GM23338 (cell line): Measurements from ENCODE around the gene LRMDA. TPM values are rescaled to one million over a fixed set of nuclear protein-coding genes. Genes with fewer than 3 reads are reported as not detected.

ENCODE experiments used
- ATAC-seq: fragments of 200-7000 bp; cut with Tn5 transposase; 3 replicates; pipeline ENCODE4 v1.9.1; 2020
- DNase-seq: peaks from one replicate; pipeline ENCODE4 v3.0.0-alpha.2; 2015; ENCODE audit warnings: low spot score
- H2AFZ ChIP-seq: fragments of 200-600 bp; sonication (generic); 2 replicates; pipeline ENCODE4 v1.8.0; 2016; ENCODE audit warnings: antibody characterized with exemption, mild to moderate bottlenecking, moderate library complexity
- H3F3A ChIP-seq: fragments of 200-600 bp; sonication (generic); replicated peaks from 2 replicates; pipeline ENCODE4 v1.8.0; 2017; ENCODE audit warnings: antibody characterized with exemption, mixed run types, low read depth
- H3K27ac ChIP-seq: fragments of 200-600 bp; sonication (generic); 2 replicates; pipeline ENCODE4 v1.6.1; 2016; ENCODE audit warnings: low read depth
- H3K27me3 ChIP-seq: fragments of 200-600 bp; sonication (generic); 2 replicates; pipeline ENCODE4 v1.8.0; 2016; ENCODE audit warnings: mild to moderate bottlenecking, mixed run types, moderate library complexity; ENCODE audit not compliant: insufficient read depth
- H3K36me3 ChIP-seq: fragments of 200-600 bp; sonication (generic); 2 replicates; pipeline ENCODE4 v1.8.0; 2016; ENCODE audit warnings: mild to moderate bottlenecking; ENCODE audit not compliant: insufficient read depth
- H3K4me1 ChIP-seq: fragments of 200-600 bp; sonication (generic); 2 replicates; pipeline ENCODE4 v1.8.0; 2016; ENCODE audit warnings: mild to moderate bottlenecking, moderate library complexity; ENCODE audit not compliant: insufficient read depth
- H3K4me2 ChIP-seq: fragments of 200-600 bp; sonication (generic); 2 replicates; pipeline ENCODE4 v1.7.1; 2017; ENCODE audit warnings: mixed run types
- H3K4me3 ChIP-seq: fragments of 200-600 bp; sonication (generic); 2 replicates; pipeline ENCODE4 v1.6.1; 2016; ENCODE audit warnings: mixed run types
- H3K79me2 ChIP-seq: fragments of 200-600 bp; sonication (generic); replicated peaks from 2 replicates; pipeline ENCODE4 v1.8.0; 2017; ENCODE audit warnings: mild to moderate bottlenecking; ENCODE audit not compliant: insufficient read depth
- H3K9me2 ChIP-seq: fragments of 200-600 bp; sonication (generic); 2 replicates; pipeline ENCODE4 v1.8.0; 2017; ENCODE audit not compliant: insufficient read depth
- H4K20me1 ChIP-seq: fragments of 200-600 bp; sonication (generic); replicated peaks from 2 replicates; pipeline ENCODE4 v1.8.0; 2017; ENCODE audit warnings: mild to moderate bottlenecking; ENCODE audit not compliant: insufficient read depth
- H3K27ac Mint-ChIP-seq: 2 replicates; pipeline ENCODE4 v1.8.0; 2020; ENCODE audit warnings: inconsistent platforms, mild to moderate bottlenecking, moderate library complexity, mixed read lengths
- H3K27me3 Mint-ChIP-seq: 3 replicates; pipeline ENCODE4 v1.8.0; 2022; ENCODE audit warnings: low read depth, mild to moderate bottlenecking, moderate library complexity, mixed read lengths, inconsistent platforms; ENCODE audit not compliant: insufficient read depth, poor library complexity
- H3K36me3 Mint-ChIP-seq: 3 replicates; pipeline ENCODE4 v1.8.0; 2021; ENCODE audit warnings: low read depth, mild to moderate bottlenecking, inconsistent platforms, moderate library complexity, mixed read lengths
- H3K4me1 Mint-ChIP-seq: 3 replicates; pipeline ENCODE4 v1.8.0; 2020; ENCODE audit warnings: mild to moderate bottlenecking, inconsistent platforms, mixed read lengths
- H3K4me3 Mint-ChIP-seq: 3 replicates; pipeline ENCODE4 v1.8.0; 2021; ENCODE audit warnings: moderate library complexity, mild to moderate bottlenecking, inconsistent platforms, mixed read lengths
- H3K9me3 Mint-ChIP-seq: 3 replicates; pipeline ENCODE4 v1.8.0; 2020; ENCODE audit warnings: moderate library complexity, mild to moderate bottlenecking, inconsistent platforms, mixed read lengths
- CREB1 ChIP-seq: fragments of 250-450 bp; sonication (Bioruptor Pico); IDR thresholded peaks from 2 replicates; pipeline ENCODE4 v1.5.0; 2020; ENCODE audit warnings: low read depth, mild to moderate bottlenecking, moderate library complexity
- EZH2 ChIP-seq: fragments of 200-600 bp; sonication (generic); IDR thresholded peaks from one replicate; pipeline ENCODE4 v1.8.0; 2017; ENCODE audit warnings: antibody characterized with exemption, mild to moderate bottlenecking, low read depth; ENCODE audit not compliant: unreplicated experiment
- EZH2phosphoT487 ChIP-seq: fragments of 200-600 bp; sonication (generic); IDR thresholded peaks from one replicate; pipeline ENCODE4 v1.8.1; 2018; ENCODE audit warnings: antibody characterized with exemption; ENCODE audit not compliant: unreplicated experiment
- JUNB ChIP-seq: IDR thresholded peaks from one replicate; pipeline ENCODE4 v1.6.1; 2016; ENCODE audit warnings: antibody characterized with exemption; ENCODE audit not compliant: unreplicated experiment
- POLR2AphosphoS5 ChIP-seq: IDR thresholded peaks from 2 replicates; pipeline ENCODE4 v1.6.1; 2016; ENCODE audit warnings: antibody characterized with exemption, low read depth
- STAT1 ChIP-seq: IDR thresholded peaks from one replicate; pipeline ENCODE4 v1.6.1; 2016; ENCODE audit warnings: antibody characterized with exemption; ENCODE audit not compliant: unreplicated experiment
- ZNF331 ChIP-seq: fragments of 250-450 bp; sonication (Bioruptor Pico); IDR thresholded peaks from 2 replicates; pipeline ENCODE4 v1.5.0; 2020; ENCODE audit warnings: low read depth, mild to moderate bottlenecking, moderate library complexity
- polyA plus RNA-seq: library from polyadenylated mRNA; unstranded; fragments of >200 nt; fragmentation: Nextera tagmentation; extraction: Ambion mirVana; gene quantifications from 2 replicates; pipeline ENCODE4 v1.2.1, GENCODE V29; 2016
- total RNA-seq: library from RNA; depleted of rRNA; stranded (reverse); fragments of >200 nt; shearing (Covaris generic); gene quantifications from 2 replicates; pipeline ENCODE4 v1.2.3, GENCODE V29; 2014
- TF ChIP-seq, protein P1 (sequence below), 2 experiments: fragments of 200-600 bp in 1 of 2; sonication (generic) in 1 of 2; conservative IDR thresholded peaks; 2 replicates each; pipeline versions ENCODE4 v1.5.1 to v1.6.1; 2016 to 2017; ENCODE audit warnings: antibody characterized with exemption in 2 of 2, low read depth in 2 of 2, mild to moderate bottlenecking in 2 of 2, moderate library complexity in 1 of 2
- TF ChIP-seq, protein P2 (sequence below): IDR thresholded peaks from 2 replicates; pipeline ENCODE4 v1.6.1; 2016; ENCODE audit warnings: antibody characterized with exemption

The LRMDA gene
- total and polyA plus RNA-seq, 2 experiments from 2014 or later, result 0.90 to 1.8 TPM

DNA sequence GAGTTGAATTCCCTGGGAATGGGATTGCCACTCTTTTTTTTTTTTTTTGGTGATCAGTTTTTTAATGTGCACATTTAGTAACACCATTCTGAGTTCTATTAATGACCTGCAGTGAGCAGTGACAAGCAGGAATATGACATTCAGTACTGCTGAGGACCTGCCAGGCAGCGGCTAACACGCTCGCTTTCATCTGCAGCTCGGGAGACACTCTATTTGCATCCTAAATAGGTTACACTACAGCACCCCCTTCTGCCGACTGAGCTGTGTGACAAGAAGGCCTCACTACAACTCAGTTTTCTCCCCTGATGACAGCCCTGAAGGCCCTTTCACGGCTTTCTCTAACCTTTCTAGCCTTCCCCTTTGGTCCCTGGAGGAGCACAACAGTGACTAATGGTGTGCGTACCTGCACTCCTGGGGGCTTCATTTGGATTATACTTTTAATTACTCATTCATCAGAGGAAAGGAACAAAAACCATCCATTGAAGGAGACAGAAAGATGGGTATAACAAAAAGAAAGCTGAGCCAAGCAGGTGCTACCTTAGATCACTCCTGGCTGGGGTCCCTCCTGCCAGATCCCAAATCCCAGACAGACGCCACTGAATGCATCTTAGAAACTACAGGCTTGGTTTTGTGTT lies 872.4 kb downstream of the LRMDA start:
- Histone ChIP-seq H4K20me1 (no peaks in the 10 kb centered on the region), H3K27me3 (no peaks in the 10 kb centered on the region), H2AFZ (no peak overlapping the region), H3K79me2 (no peaks in the 10 kb centered on the region), H3K27ac (no peak overlapping the region), H3K36me3 (no peaks in the 10 kb centered on the region), H3K4me2 (no peak overlapping the region), H3K4me1 (0 out of 2 replicates have a peak, but pooled peaks cover 3% of the 10 kb centered on the region), H3F3A (no peaks in the 10 kb centered on the region), H3K4me3 (no peak overlapping the region), H3K9me2 (peaks cover 18% of the 10 kb centered on the region; the same call in 1 of the 2 replicates)
- TF ChIP-seq EZH2phosphoT487 (no peak), JUNB (no peak), POLR2AphosphoS5 (no peak), EZH2 (no peak)
- TF ChIP-seq, protein P1, sequence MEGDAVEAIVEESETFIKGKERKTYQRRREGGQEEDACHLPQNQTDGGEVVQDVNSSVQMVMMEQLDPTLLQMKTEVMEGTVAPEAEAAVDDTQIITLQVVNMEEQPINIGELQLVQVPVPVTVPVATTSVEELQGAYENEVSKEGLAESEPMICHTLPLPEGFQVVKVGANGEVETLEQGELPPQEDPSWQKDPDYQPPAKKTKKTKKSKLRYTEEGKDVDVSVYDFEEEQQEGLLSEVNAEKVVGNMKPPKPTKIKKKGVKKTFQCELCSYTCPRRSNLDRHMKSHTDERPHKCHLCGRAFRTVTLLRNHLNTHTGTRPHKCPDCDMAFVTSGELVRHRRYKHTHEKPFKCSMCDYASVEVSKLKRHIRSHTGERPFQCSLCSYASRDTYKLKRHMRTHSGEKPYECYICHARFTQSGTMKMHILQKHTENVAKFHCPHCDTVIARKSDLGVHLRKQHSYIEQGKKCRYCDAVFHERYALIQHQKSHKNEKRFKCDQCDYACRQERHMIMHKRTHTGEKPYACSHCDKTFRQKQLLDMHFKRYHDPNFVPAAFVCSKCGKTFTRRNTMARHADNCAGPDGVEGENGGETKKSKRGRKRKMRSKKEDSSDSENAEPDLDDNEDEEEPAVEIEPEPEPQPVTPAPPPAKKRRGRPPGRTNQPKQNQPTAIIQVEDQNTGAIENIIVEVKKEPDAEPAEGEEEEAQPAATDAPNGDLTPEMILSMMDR (conservative IDR thresholded peaks at IDR 0.05; ENCODE audit: low read depth in 2 of 2), result peak; percentile 63 to 88
- no peak overlapping the region for H3K27ac Mint-ChIP-seq
- H3K4me3 Mint-ChIP-seq, result no peak overlapping the region
- H3K27me3 Mint-ChIP-seq, result peaks cover 9% of the 10 kb centered on the region
- peaks cover 32% of the 10 kb centered on the region for H3K4me1 Mint-ChIP-seq
- H3K36me3 Mint-ChIP-seq, result no peaks in the 10 kb centered on the region
- peak; percentile 89 for DNase-seq
- peak; percentile 100 for ATAC-seq
- H3K9me3 Mint-ChIP-seq, result peaks cover 3% of the 10 kb centered on the region; the same call in 1 of the 3 replicates

DNA sequence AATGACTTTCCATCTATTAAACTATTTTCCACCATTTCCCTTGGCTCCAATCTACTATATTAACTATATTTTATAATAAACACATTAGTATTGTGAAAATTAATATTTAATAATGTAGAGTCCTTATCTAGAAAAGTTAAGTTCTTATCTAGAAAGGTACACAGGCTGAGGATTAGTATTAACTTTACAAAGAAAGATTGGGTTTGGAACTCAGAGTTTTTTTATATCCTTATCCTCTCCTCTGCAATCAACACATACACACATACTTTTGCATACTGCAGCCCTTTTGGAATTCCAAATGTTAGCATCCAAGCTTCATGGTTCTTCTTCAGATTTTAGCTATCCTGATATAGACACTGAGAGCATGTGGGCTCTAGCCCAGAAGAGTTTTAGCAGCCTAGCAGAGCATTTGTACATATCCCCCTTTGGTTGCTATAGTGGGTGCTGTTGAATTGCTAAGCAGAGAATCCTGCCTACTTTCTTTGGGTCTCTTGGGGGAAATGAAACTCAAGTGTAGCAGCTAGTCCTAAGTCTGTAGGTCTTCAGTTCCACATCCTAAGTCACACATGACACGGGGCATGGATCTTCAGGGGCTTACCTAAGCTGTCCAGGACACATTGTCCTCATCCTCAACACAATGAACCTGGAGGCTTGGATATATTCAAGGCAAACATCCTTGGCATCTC lies 874.6 kb downstream of the LRMDA start:
- ATAC-seq (no peak), DNase-seq (no peak)
- Mint-ChIP-seq H3K27me3 (peaks cover 9% of the 10 kb centered on the region), H3K4me3 (no peak overlapping the region), H3K9me3 (peaks cover 3% of the 10 kb centered on the region; the same call in 1 of the 3 replicates), H3K27ac (no peak overlapping the region), H3K36me3 (no peaks in the 10 kb centered on the region), H3K4me1 (peaks cover 32% of the 10 kb centered on the region)
- Histone ChIP-seq H3K9me2 (peaks cover 10% of the 10 kb centered on the region; the same call in 1 of the 2 replicates), H3K27me3 (no peaks in the 10 kb centered on the region), H3K36me3 (no peaks in the 10 kb centered on the region), H3K79me2 (no peaks in the 10 kb centered on the region), H3K4me2 (no peak overlapping the region), H3K27ac (no peak overlapping the region), H3F3A (no peaks in the 10 kb centered on the region), H4K20me1 (no peaks in the 10 kb centered on the region), H3K4me3 (no peak overlapping the region), H2AFZ (no peak overlapping the region), H3K4me1 (peaks cover 7% of the 10 kb centered on the region; the same call in 1 of the 2 replicates)
- TF ChIP-seq, protein P1 (conservative IDR thresholded peaks at IDR 0.05; ENCODE audit: low read depth in 2 of 2), result no peak
- TF ChIP-seq ZNF331 (CRISPR knock-in tag) (no peak), CREB1 (CRISPR knock-in tag) (no peak), STAT1 (no peak)
- TF ChIP-seq, protein P2, sequence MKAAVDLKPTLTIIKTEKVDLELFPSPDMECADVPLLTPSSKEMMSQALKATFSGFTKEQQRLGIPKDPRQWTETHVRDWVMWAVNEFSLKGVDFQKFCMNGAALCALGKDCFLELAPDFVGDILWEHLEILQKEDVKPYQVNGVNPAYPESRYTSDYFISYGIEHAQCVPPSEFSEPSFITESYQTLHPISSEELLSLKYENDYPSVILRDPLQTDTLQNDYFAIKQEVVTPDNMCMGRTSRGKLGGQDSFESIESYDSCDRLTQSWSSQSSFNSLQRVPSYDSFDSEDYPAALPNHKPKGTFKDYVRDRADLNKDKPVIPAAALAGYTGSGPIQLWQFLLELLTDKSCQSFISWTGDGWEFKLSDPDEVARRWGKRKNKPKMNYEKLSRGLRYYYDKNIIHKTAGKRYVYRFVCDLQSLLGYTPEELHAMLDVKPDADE, result no peak
